ENCODE data around the gene ARHGAP33. TPM values are rescaled to one million over a fixed set of nuclear protein-coding genes. Genes with fewer than 3 reads are reported as not detected.
A peak's percentile ranks its signal among the peaks of the same experiment; 100 is the strongest.

Gene ARHGAP33
- total RNA-seq, 1 experiment from 2014 or later: 43.9 TPM

GRCh38 chr19:35785339-35785627 lies 9.9 kb downstream of the ARHGAP33 start (continued):
- no peak for TF ChIP-seq NFYB (CRISPR knock-in tag; conservative IDR thresholded peaks at IDR 0.05; ENCODE audit: low read depth)

GRCh38 chr19:35786299-35787160 lies 11.2 kb downstream of the ARHGAP33 start:
- peak overlapping the region; percentile 65 for H3K4me3 Mint-ChIP-seq
- no peak overlapping the region for H3K27ac Mint-ChIP-seq
- ChIA-PET POLR2A (no interaction called here), CTCF (interaction anchor here (0.7 to 2.8 kb wide), 5 partner anchors 11 to 172 kb away, joined by 3 to 26 read pairs (median 25); partner anchors contain the start of gene HSPB6)
- TF ChIP-seq ZNF263 (CRISPR knock-in tag; IDR thresholded peaks at IDR 0.05; ENCODE audit: low read depth) (peak; percentile 63; the same call in 1 of the 2 replicates), FOXK1 (CRISPR knock-in tag; IDR thresholded peaks at IDR 0.05) (no peak), ZNF396 (CRISPR knock-in tag; IDR thresholded peaks at IDR 0.05; ENCODE audit: borderline replicate concordance) (no peak), TEAD1 (CRISPR knock-in tag; IDR thresholded peaks at IDR 0.05) (no peak), USF2 (CRISPR knock-in tag; IDR thresholded peaks at IDR 0.05) (no peak)
- DNase-seq (ENCODE audit: low spot score): no peak
- H3K27me3 Mint-ChIP-seq (ENCODE audit: low read depth): no peaks in the 10 kb centered on the region
- H3K4me1 Mint-ChIP-seq: peaks cover 25% of the 10 kb centered on the region
- H3K36me3 Mint-ChIP-seq: no peaks in the 10 kb centered on the region
- H3K9me3 Mint-ChIP-seq: no peaks in the 10 kb centered on the region
- no peak for ATAC-seq

- H3K4me1 Mint-ChIP-seq: peaks cover 22% of the 10 kb centered on the region
- H3K9me3 Mint-ChIP-seq: no peaks in the 10 kb centered on the region
- H3K36me3 Mint-ChIP-seq: no peaks in the 10 kb centered on the region
- no peaks in the 10 kb centered on the region for H3K27me3 Mint-ChIP-seq (ENCODE audit: low read depth)
- ChIA-PET CTCF (interaction anchor here (0.7 to 2.8 kb wide), 3 partner anchors 30 to 172 kb away, joined by 3 to 8 read pairs (median 3); partner anchors contain the start of genes HSPB6, PSENEN and U2AF1L4), POLR2A (no interaction called here)
- H3K27ac Mint-ChIP-seq: no peak overlapping the region
- ATAC-seq (no peak), DNase-seq (ENCODE audit: low spot score) (no peak)
- H3K4me3 Mint-ChIP-seq: no peak overlapping the region
- TF ChIP-seq PRRX2 (CRISPR knock-in tag; IDR thresholded peaks at IDR 0.05) (no peak), JUN (CRISPR knock-in tag; IDR thresholded peaks at IDR 0.05) (no peak), NR3C1 (CRISPR knock-in tag; conservative IDR thresholded peaks at IDR 0.05; ENCODE audit: low read depth) (no peak), ATF2 (CRISPR knock-in tag; IDR thresholded peaks at IDR 0.05; ENCODE audit: borderline replicate concordance, low read depth) (no peak), PREB (CRISPR knock-in tag; IDR thresholded peaks at IDR 0.05; ENCODE audit: borderline replicate concordance) (no peak), ERG (CRISPR knock-in tag; IDR thresholded peaks at IDR 0.05) (no peak), AR (CRISPR knock-in tag; IDR thresholded peaks at IDR 0.05) (no peak), ZNF232 (CRISPR knock-in tag; IDR thresholded peaks at IDR 0.05) (no peak), PRDM15 (CRISPR knock-in tag; IDR thresholded peaks at IDR 0.05) (no peak), OVOL2 (CRISPR knock-in tag; IDR thresholded peaks at IDR 0.05; ENCODE audit: borderline replicate concordance) (no peak), CBFB (CRISPR knock-in tag; IDR thresholded peaks at IDR 0.05; ENCODE audit: low read depth) (no peak), RORB (CRISPR knock-in tag; IDR thresholded peaks at IDR 0.05) (no peak), CREB1 (CRISPR knock-in tag; IDR thresholded peaks at IDR 0.05) (no peak)
These were observed 11.9 kb downstream of the ARHGAP33 start for GRCh38 chr19:35787227-35787799.

Data from WTC11 (cell line).